IMR-90 (cell line): Measurements from ENCODE around the gene OSMR. TPM values are rescaled to one million over a fixed set of nuclear protein-coding genes. Genes with fewer than 3 reads are reported as not detected.

ENCODE experiments used
- ATAC-seq: fragments of 200-7000 bp; cut with Tn5 transposase; 2 replicates; pipeline ENCODE4 v1.9.1; 2020; ENCODE audit warnings: low read depth, mild to moderate bottlenecking, moderate library complexity
- BruUV-seq: library from RNA; stranded (reverse); fragments of 400-500 nt; replicated peaks from 2 replicates; lab custom pipeline; 2021; lab: Mats Ljungman, UMichigan
- CTCF ChIA-PET: fragments of 300-600 bp; formaldehyde crosslinking; extraction: SDS; loops from one replicate; lab custom pipeline; 2021; ENCODE audit warnings: antibody characterized with exemption; lab: Yijun Ruan, JAX
- POLR2A ChIA-PET: fragments of 300-600 bp; sonication (Branson Sonifier 250); formaldehyde crosslinking; loops from one replicate; lab custom pipeline; 2022; ENCODE audit warnings: antibody characterized with exemption; ENCODE audit not compliant: unreplicated experiment; lab: Charles Lee
- DNase-seq: peaks from one replicate; pipeline ENCODE4 v3.0.0; 2013
- H2AFZ ChIP-seq: replicated peaks from 2 replicates; pipeline ENCODE3; 2013; ENCODE audit warnings: low read length, mild to moderate bottlenecking; ENCODE audit not compliant: poor library complexity
- H2AK5ac ChIP-seq: 2 replicates; pipeline ENCODE4 v1.6.1; 2013; ENCODE audit warnings: low read depth, low read length, inconsistent platforms
- H2AK9ac ChIP-seq: replicated peaks from 2 replicates; pipeline ENCODE3; 2013; ENCODE audit warnings: mild to moderate bottlenecking, low read depth, low read length, moderate library complexity; ENCODE audit not compliant: poor library complexity
- H2BK120ac ChIP-seq: 2 replicates; pipeline ENCODE4 v1.6.1; 2013; ENCODE audit warnings: low read depth, low read length, inconsistent platforms
- H2BK15ac ChIP-seq: 3 replicates; pipeline ENCODE4 v1.6.1; 2013; ENCODE audit warnings: low read depth, low read length, inconsistent platforms
- H2BK20ac ChIP-seq: 2 replicates; pipeline ENCODE4 v1.6.1; 2013; ENCODE audit warnings: low read depth, mild to moderate bottlenecking, inconsistent platforms, low read length, moderate library complexity
- H2BK5ac ChIP-seq: 2 replicates; pipeline ENCODE4 v1.6.1; 2013; ENCODE audit warnings: mild to moderate bottlenecking, low read depth, low read length, inconsistent platforms; ENCODE audit not compliant: poor library complexity, severe bottlenecking
- H3K14ac ChIP-seq: replicated peaks from 2 replicates; pipeline ENCODE4 v1.6.1; 2013; ENCODE audit warnings: low read depth, low read length, inconsistent platforms
- H3K18ac ChIP-seq: 2 replicates; pipeline ENCODE4 v1.6.1; 2013; ENCODE audit warnings: low read depth, low read length, control low read depth
- H3K23ac ChIP-seq: 2 replicates; pipeline ENCODE4 v1.6.1; 2013; ENCODE audit warnings: low read depth, low read length, inconsistent platforms
- H3K27ac ChIP-seq: 2 replicates; pipeline ENCODE4 v1.5.1; 2013; ENCODE audit warnings: mild to moderate bottlenecking, control low read depth, low read length; ENCODE audit not compliant: insufficient read depth
- H3K27me3 ChIP-seq: 2 replicates; pipeline ENCODE4 v1.6.1; 2013; ENCODE audit warnings: low read length; ENCODE audit not compliant: control insufficient read depth, insufficient read depth
- H3K36me3 ChIP-seq: 2 replicates; pipeline ENCODE4 v1.6.1; 2013; ENCODE audit warnings: low read length, mixed read lengths; ENCODE audit not compliant: control insufficient read depth, insufficient read depth
- H3K4ac ChIP-seq: 2 replicates; pipeline ENCODE4 v1.6.1; 2013; ENCODE audit warnings: low read depth, low read length, inconsistent platforms
- H3K4me1 ChIP-seq: 2 replicates; pipeline ENCODE4 v1.6.1; 2013; ENCODE audit warnings: low read length, mixed read lengths; ENCODE audit not compliant: control insufficient read depth, insufficient read depth
- H3K4me2 ChIP-seq: 2 replicates; pipeline ENCODE4 v1.6.1; 2013; ENCODE audit warnings: low read depth, mild to moderate bottlenecking, control low read depth, low read length, moderate library complexity
- H3K4me3 ChIP-seq: 2 replicates; pipeline ENCODE4 v1.5.1; 2013; ENCODE audit warnings: low read depth, mild to moderate bottlenecking, control low read depth, low read length, moderate library complexity; ENCODE audit not compliant: insufficient read depth
- H3K56ac ChIP-seq: 2 replicates; pipeline ENCODE4 v1.6.1; 2013; ENCODE audit warnings: low read length, inconsistent platforms; ENCODE audit not compliant: insufficient read depth; ENCODE audit errors: extremely low read depth
- H3K79me1 ChIP-seq, 2 experiments: 2 replicates each; pipeline ENCODE4 v1.6.1; 2013; ENCODE audit warnings: low read length in 2 of 2, inconsistent platforms in 1 of 2, low read depth in 1 of 2
- H3K9ac ChIP-seq: 2 replicates; pipeline ENCODE4 v1.6.1; 2013; ENCODE audit warnings: low read depth, low read length, control low read depth
- H3K9me1 ChIP-seq: 2 replicates; pipeline ENCODE4 v1.6.1; 2013; ENCODE audit warnings: low read length, inconsistent platforms; ENCODE audit not compliant: insufficient read depth
- H3K9me3 ChIP-seq: 2 replicates; pipeline ENCODE4 v1.6.1; 2013; ENCODE audit warnings: low read length; ENCODE audit not compliant: control insufficient read depth, insufficient read depth
- H4K20me1 ChIP-seq: 2 replicates; pipeline ENCODE4 v1.6.1; 2013; ENCODE audit warnings: low read length, inconsistent platforms; ENCODE audit not compliant: insufficient read depth
- H4K5ac ChIP-seq: 2 replicates; pipeline ENCODE4 v1.6.1; 2013; ENCODE audit warnings: mild to moderate bottlenecking, low read depth, low read length, control low read depth
- H4K8ac ChIP-seq, 2 experiments: 2 replicates each; pipeline ENCODE4 v1.6.1; 2013; ENCODE audit warnings: low read depth in 2 of 2, low read length in 2 of 2, control low read depth in 1 of 2, inconsistent platforms in 1 of 2
- H4K91ac ChIP-seq: 2 replicates; pipeline ENCODE4 v1.6.1; 2013; ENCODE audit warnings: low read depth, low read length, inconsistent platforms; ENCODE audit not compliant: insufficient read depth
- BHLHE40 ChIP-seq: fragments of 150-350 bp; IDR thresholded peaks from 2 replicates; pipeline ENCODE4 v1.6.1; 2016; ENCODE audit warnings: mild to moderate bottlenecking, low read depth, low read length
- CEBPB ChIP-seq: IDR thresholded peaks from 2 replicates; pipeline ENCODE4 v1.6.1; 2012; ENCODE audit warnings: low read depth, low read length, improper control_type of control experiment
- CHD1 ChIP-seq: IDR thresholded peaks from 2 replicates; pipeline ENCODE4 v1.6.1; 2012; ENCODE audit warnings: low read depth, low read length, improper control_type of control experiment
- CTCF ChIP-seq: conservative IDR thresholded peaks from 2 replicates; pipeline ENCODE4 v1.5.1; 2012; ENCODE audit warnings: mild to moderate bottlenecking, low read depth, low read length, improper control_type of control experiment
- ELK1 ChIP-seq: fragments of 150-350 bp; IDR thresholded peaks from 2 replicates; pipeline ENCODE4 v1.6.1; 2016; ENCODE audit warnings: low read depth, mild to moderate bottlenecking, low read length, moderate library complexity, borderline replicate concordance
- FOS ChIP-seq: fragments of 150-350 bp; IDR thresholded peaks from 2 replicates; pipeline ENCODE4 v1.6.1; 2016; ENCODE audit warnings: low read depth, low read length
- MAFK ChIP-seq: IDR thresholded peaks from 2 replicates; pipeline ENCODE4 v1.6.1; 2012; ENCODE audit warnings: low read depth, low read length, improper control_type of control experiment
- MAZ ChIP-seq: IDR thresholded peaks from 2 replicates; pipeline ENCODE4 v1.6.1; 2012; ENCODE audit warnings: low read depth, mild to moderate bottlenecking, low read length, improper control_type of control experiment, moderate library complexity, borderline replicate concordance
- NFE2L2 ChIP-seq: fragments of 150-350 bp; IDR thresholded peaks from 2 replicates; pipeline ENCODE4 v1.6.1; 2016; ENCODE audit warnings: low read depth, mild to moderate bottlenecking, low read length
- POLR2A ChIP-seq: IDR thresholded peaks from 2 replicates; pipeline ENCODE4 v1.6.1; 2012; ENCODE audit warnings: mild to moderate bottlenecking, low read depth, low read length
- RAD21 ChIP-seq: IDR thresholded peaks from 2 replicates; pipeline ENCODE4 v1.6.1; 2012; ENCODE audit warnings: low read length, improper control_type of control experiment
- RCOR1 ChIP-seq: IDR thresholded peaks from 2 replicates; pipeline ENCODE4 v1.6.1; 2012; ENCODE audit warnings: mild to moderate bottlenecking, low read length, improper control_type of control experiment; ENCODE audit not compliant: insufficient replicate concordance
- RFX5 ChIP-seq: IDR thresholded peaks from 2 replicates; pipeline ENCODE4 v1.8.0; 2012; ENCODE audit warnings: low read depth, mild to moderate bottlenecking, low read length, moderate library complexity
- SMC3 ChIP-seq: fragments of 150-350 bp; IDR thresholded peaks from 2 replicates; pipeline ENCODE4 v1.6.1; 2016; ENCODE audit warnings: low read depth, mild to moderate bottlenecking, antibody characterized with exemption, low read length, moderate library complexity
- WGBS, 2 experiments: methylation state at CpG; one replicate each; pipeline versions ENCODE4 v1.1.5 to v1.1.7; 2013; ENCODE audit warnings: missing lambda C conversion rate in 2 of 2; ENCODE audit not compliant: insufficient read length in 1 of 2; ENCODE audit errors: extremely low coverage in 2 of 2; 5-methylcytosine and 5-hydroxymethylcytosine counted together
- dilution Hi-C: fragments of 300-500 bp; cut with HindIII; formaldehyde crosslinking; loops from one replicate; pipeline ENCODE4 v1.14.3; 2018; ENCODE audit warnings: low sequenced_read_pairs; ENCODE audit not compliant: unreplicated experiment
- in situ Hi-C: fragments of 300-500 bp; cut with MboI; formaldehyde crosslinking; loops from 3 replicates; pipeline ENCODE4 v1.14.3; 2019; ENCODE audit warnings: low sequenced_read_pairs, inconsistent platforms, mixed read lengths
- intact Hi-C: fragments of 100-400 bp; cut with micrococcal nuclease; formaldehyde crosslinking; loops from 2 replicates; pipeline ENCODE4 v1.10.0; 2022
- polyA plus RNA-seq, 3 experiments: library from polyadenylated mRNA; depleted of rRNA; stranded (reverse); fragments of >200 nt; gene quantifications; 2 replicates each; pipeline ENCODE4 v1.2.3, GENCODE V29; 2012; ENCODE audit warnings: low replicate concordance in 1 of 3
- total RNA-seq: library from RNA; depleted of rRNA; stranded (reverse); fragments of >200 nt; gene quantifications from 2 replicates; pipeline ENCODE4 v1.2.3, GENCODE V29; 2012

Gene OSMR
- total and polyA plus RNA-seq, 2 of the 4 experiments (the other 2 are of a cell fraction): 41.6 to 48.7 TPM

- whole genome bisulfite sequencing, 2 experiments: no CpG with 5 or more reads among the region's 5 CpGs
- no peak overlapping the region for H3K23ac ChIP-seq
- no peak overlapping the region for H2BK120ac ChIP-seq
- dilution Hi-C loops (no loop called here), intact Hi-C loops (no loop called here), in situ Hi-C loops (no loop called here)
- no peak overlapping the region for H4K5ac ChIP-seq
- peaks cover 11% of the 10 kb centered on the region for H3K36me3 ChIP-seq
- H2BK15ac ChIP-seq: no peak overlapping the region
- no peak overlapping the region for H3K9ac ChIP-seq
- no peak overlapping the region for H4K8ac ChIP-seq
- H4K20me1 ChIP-seq: peaks cover 34% of the 10 kb centered on the region
- ChIA-PET CTCF (interaction anchor here (0.5 kb wide), 1 partner anchor 34 kb away, joined by 3 read pairs; no protein-coding TSS in a partner anchor), POLR2A (no interaction called here)
- H3K9me3 ChIP-seq: 0 out of 2 replicates have a peak, but pooled peaks cover 2% of the 10 kb centered on the region
- no peak overlapping the region for H2AK9ac ChIP-seq
- BruUV-seq: no TSS peak
- no peak overlapping the region for H3K18ac ChIP-seq
- no peak overlapping the region for H2AFZ ChIP-seq
- H3K4me1 ChIP-seq: peaks cover 26% of the 10 kb centered on the region
- no peak overlapping the region for H3K14ac ChIP-seq
- no peak overlapping the region for H3K4ac ChIP-seq
- no peaks in the 10 kb centered on the region for H3K27me3 ChIP-seq
- no peak overlapping the region for H2BK5ac ChIP-seq
- peaks cover 14% of the 10 kb centered on the region for H3K9me1 ChIP-seq
- H4K91ac ChIP-seq: no peak overlapping the region
- ATAC-seq (no peak), DNase-seq (no peak)
- H3K4me2 ChIP-seq: no peak overlapping the region
- H2AK5ac ChIP-seq: no peak overlapping the region
- TF ChIP-seq MAZ (no peak), SMC3 (no peak), BHLHE40 (no peak), CEBPB (no peak), MAFK (no peak), FOS (no peak), CHD1 (no peak), NFE2L2 (no peak), ELK1 (no peak), RFX5 (no peak), CTCF (no peak), RCOR1 (no peak), RAD21 (no peak), POLR2A (no peak)
- no peak overlapping the region for H3K56ac ChIP-seq
- no peak overlapping the region for H2BK20ac ChIP-seq
- H3K27ac ChIP-seq: no peak overlapping the region
- H3K4me3 ChIP-seq: no peak overlapping the region
- H3K79me1 ChIP-seq: peaks cover 21 to 50% of the 10 kb centered on the region in 2 experiments
Measured at GRCh38 chr5:38867416-38867815, 21.6 kb downstream of the OSMR start.
